GM18499 (cell line): ENCODE measurements around the gene TRPM2.

Experiments
- ATAC-seq: cut with Tn5 transposase; IDR thresholded peaks from one replicate; pipeline ENCODE4 v1.9.1; 2021; ENCODE audit warnings: moderate number of reproducible peaks; ENCODE audit not compliant: insufficient read depth, unreplicated experiment

TRPM2 gene

GRCh38 chr21:44370027-44370735 is 16.8 kb downstream of the TRPM2 start:
- ATAC-seq, result no peak

DNA sequence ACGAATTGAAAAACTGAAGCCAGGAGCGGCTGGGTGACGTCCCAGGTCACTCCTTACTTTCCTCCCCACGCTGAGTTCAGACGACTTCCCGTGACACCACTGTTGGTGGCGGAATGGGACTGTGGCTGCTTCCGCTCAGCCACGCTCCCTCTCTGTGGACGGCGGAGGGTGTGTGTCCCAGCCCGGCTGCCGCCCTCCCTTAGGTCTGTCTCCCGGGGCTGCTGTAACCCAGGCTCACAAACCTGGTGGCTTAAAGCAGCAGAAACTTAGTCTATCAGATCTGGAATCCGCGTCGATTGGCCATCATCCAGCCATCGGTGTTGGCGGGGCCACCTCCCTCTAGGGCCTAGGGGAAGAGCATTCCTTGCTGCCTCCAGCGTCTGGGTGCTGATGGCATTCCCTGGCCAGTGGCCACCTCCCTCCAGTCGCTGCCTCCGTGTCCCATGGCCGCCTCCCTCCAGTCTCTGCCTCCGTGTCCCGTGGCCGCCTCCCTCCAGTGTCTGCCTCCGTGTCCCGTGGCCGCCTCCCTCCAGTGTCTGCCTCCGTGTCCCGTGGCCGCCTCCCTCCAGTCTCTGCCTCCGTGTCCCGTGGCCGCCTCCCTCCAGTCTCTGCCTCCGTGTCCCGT is 17.5 kb downstream of the TRPM2 start:
- ATAC-seq, result no peak

- ATAC-seq, result no peak
Observed at GRCh38 chr21:44371596-44371995, 18.2 kb downstream of the TRPM2 start.

- no peak for ATAC-seq
Observed at GRCh38 chr21:44372616-44373015, 19.2 kb downstream of the TRPM2 start.

GRCh38 chr21:44374601-44375280 is 21.3 kb downstream of the TRPM2 start:
- no peak for ATAC-seq

GRCh38 chr21:44375281-44375651 is 21.8 kb downstream of the TRPM2 start:
- ATAC-seq, result no peak

DNA sequence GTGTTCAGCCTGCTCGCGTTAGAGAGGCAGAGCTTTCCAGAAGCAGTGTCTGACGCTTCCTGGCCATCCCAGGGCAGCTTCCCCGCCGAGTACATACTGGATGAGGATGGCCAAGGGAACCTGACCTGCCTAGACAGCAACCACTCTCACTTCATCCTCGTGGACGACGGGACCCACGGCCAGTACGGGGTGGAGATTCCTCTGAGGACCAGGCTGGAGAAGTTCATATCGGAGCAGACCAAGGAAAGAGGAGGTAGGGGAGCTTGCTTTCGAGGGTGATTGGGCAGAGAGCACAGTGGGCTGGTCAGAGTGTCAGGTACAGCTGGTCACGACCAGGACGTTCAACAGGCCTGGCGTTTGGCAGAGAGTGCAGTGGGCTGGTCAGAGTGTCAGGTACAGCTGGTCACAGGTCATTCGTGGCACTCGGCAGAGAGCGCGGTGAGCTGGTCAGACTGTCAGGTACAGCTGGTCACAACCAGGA is 22.4 kb downstream of the TRPM2 start:
- no peak for ATAC-seq

- no peak for ATAC-seq
Observed at GRCh38 chr21:44376606-44377005, 23.2 kb downstream of the TRPM2 start.

DNA sequence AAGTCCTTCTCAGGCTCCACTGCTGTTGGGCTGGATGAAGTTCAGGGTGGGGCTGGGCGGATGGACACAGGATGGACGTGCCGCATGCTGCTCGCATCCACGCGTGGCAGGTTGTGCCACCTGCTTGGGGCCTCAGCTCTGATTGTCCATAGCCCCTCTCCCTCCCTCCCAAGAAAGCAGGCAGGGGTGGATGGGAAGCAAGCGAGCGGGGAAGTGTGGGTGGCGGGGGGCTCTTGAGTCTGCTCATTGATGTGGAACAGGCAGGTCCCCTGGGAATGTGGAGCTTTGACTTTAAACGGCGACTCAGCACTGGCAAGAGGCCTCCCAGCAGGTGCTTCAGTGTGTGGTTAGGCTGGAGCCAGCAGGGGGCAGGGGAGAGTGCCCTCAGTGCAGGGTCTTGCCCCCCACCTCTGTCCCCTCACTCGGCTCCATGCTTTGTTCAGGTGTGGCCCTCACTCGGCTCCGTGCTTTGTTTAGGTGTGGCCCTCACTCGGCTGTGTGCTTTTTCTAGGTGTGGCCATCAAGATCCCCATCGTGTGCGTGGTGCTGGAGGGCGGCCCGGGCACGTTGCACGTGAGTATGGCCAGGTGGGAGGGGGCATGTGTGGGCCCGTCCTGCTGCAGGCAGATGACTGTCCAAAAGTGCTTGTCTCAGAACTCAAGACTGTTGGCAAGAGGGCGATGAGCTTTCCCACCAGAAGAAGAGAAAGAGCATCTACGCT is 23.9 kb downstream of the TRPM2 start:
- no peak for ATAC-seq

DNA sequence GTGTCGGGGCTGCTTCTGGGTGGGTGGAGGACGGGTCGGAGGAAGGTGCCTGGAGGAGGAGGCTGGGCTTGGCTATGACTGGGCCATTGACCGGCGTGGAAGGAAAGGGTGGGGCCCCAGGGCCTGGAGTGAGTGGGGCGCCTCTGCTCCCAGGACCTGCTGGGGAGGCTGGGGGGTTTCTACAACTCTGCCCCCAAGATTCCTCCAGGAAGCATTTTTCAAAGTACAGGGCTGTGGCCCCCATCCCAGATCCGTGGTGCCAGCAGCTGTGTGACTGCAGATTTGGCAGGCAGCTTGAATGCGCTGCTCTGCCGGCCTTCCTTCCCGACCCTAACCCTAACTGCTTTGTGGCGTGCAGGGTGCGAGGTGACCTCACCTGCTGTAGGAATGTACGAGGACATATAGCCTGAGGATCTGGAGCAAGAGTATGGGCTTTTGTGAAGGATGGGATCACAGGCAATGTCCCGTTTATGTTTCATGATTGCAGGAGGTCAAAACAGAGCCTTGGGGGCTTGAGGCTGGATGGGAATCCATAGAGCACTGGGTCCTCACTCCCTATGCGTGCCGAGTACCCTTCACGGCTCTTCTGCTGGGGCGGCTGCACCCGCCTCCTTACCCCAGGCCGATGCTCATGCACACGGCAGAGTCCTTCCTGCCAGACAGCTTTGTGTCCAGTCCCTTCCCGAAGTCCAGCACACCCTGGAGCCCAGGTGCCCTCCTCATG is 24.7 kb downstream of the TRPM2 start:
- no peak for ATAC-seq

- no peak for ATAC-seq
Observed at GRCh38 chr21:44378646-44379514, 25.5 kb downstream of the TRPM2 start.

- ATAC-seq, result no peak
Observed at GRCh38 chr21:44379515-44379848, 26.1 kb downstream of the TRPM2 start.

DNA sequence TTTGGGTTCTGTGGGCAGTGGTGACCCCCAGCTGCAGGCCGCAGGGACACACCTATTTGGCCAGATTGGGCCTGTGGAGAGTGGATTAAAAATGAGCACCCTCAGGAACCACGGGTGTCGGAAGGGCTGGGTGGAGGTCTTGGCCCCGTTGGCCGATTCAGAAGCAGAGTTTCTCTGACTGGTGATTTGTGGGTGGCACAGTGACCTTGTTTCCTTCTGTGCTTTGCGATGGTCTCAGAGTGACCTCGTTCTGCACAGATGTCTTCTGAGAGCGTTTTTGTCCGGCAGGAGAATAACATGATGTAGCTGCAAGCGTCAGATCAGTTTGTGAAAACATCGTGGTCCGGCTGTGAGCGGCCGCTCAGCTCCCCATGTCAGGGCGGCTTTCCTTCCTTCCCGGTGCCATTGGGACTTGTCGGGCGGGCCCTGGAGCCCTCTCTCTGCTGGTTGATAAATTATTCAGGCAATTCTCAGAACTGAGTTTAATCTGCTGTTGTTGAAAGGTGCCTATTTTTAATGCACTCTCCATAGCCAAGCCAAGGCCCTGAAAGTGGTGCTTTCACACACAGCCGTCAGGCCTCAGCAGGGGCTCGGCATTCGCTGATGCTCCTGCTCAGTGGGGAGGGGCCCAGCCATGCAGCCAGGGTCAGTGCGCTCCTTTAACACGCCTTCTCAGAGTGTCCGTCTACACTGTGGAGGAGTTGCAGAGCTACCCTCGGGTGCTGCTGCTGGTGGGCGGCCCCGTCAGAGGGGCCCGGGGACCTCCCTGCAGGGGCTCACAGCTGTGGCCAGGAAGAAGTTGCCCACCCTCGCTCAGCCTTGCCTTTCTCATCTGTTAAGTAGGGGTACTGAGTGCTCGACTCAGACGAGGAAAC is 26.8 kb downstream of the TRPM2 start:
- no peak for ATAC-seq

DNA sequence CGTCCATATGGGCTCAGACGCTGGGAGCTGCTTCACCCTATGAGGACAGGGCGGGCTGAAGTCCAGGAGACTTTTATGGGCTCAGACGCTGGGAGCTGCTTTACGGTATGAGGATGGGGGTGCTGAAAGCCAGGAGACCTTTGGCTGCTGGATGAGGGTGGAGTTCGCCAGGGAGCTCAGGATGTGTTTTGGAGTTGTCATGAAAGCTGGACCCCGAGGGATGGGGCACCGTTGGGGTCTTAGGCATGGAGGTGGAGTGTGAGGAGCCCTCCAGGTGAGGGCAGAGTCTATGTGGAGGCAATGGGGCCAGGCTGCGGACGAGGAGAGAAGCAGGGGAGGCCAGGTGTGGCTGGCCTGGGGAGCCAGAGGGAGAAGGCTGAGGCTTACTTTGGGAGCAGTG is 27.5 kb downstream of the TRPM2 start:
- ATAC-seq, result no peak

GRCh38 chr21:44381874-44382273 is 28.5 kb downstream of the TRPM2 start:
- ATAC-seq, result no peak

DNA sequence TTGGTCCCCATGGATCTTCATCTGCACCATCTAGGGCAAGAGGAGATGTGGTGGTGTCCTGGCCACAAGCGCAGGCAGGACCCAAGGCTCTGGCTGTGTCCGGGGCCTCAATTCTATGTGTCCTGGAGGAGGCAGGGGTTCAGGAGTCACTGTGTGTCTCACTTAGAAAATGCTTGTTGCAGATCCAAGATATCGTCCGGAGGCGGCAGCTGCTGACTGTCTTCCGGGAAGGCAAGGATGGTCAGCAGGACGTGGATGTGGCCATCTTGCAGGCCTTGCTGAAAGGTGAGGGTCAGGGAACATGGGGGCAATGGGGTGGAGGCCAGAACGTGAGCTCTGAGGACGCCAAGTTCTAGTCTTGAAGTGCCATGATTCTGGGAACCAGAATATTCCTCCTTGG is 29.1 kb downstream of the TRPM2 start:
- ATAC-seq, result no peak

DNA sequence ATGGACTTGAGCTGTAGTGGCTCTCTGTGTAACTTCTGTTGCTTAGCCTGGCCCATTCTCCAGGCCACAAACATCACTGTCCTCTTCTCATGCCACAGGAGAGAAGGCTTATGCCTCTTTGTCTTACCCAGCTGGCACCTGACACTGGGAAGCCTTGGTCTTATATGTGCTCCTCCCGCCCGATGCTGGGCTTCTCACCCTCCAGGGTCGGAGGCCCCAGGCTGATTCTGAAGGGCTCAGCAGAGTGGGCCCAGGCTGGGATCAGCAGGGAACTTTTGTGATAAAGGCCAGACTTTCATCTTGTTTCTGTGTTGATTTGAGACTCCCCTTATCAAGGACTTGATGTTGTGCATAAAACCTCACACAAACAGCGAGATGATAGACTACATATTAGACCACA is 29.8 kb downstream of the TRPM2 start:
- ATAC-seq, result no peak

DNA sequence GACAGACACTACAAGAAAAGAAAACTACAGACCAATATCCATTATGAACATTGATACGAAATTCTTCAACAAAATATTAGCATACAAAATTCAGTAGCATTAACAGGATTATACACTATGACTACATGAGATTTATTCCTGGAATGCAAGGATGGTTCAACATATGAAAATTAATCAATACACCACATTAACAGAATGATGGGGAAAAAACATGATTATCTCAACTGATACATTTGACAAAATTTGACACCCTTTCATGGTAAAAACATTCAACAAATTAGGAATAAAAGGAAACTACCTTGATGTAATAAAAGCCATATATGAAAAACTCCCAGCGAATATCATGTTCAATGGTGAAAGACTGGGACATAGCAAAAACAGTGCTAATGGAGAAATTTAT is 31.5 kb downstream of the TRPM2 start:
- ATAC-seq, result no peak

- no peak for ATAC-seq
Observed at GRCh38 chr21:44389335-44389734, 35.9 kb downstream of the TRPM2 start.
